ENCODE results near the gene CDH2.

GRCh38 chr18:28152354-28152753, 24.6 kb downstream of the CDH2 start:
- TF ChIP-seq CTCF (IDR thresholded peaks at IDR 0.05) (no peak), POLR2A (IDR thresholded peaks at IDR 0.05) (no peak)

All from gastroesophageal sphincter (tissue), 3 donors.